Raji (cell line): ENCODE data around the gene PAXX.

Experiments
- POLR2A ChIP-seq: IDR thresholded peaks from 2 replicates; pipeline ENCODE4 v1.6.1; 2011; ENCODE audit warnings: low read depth, low read length, control low read depth; ENCODE audit not compliant: insufficient read depth

The PAXX gene

DNA sequence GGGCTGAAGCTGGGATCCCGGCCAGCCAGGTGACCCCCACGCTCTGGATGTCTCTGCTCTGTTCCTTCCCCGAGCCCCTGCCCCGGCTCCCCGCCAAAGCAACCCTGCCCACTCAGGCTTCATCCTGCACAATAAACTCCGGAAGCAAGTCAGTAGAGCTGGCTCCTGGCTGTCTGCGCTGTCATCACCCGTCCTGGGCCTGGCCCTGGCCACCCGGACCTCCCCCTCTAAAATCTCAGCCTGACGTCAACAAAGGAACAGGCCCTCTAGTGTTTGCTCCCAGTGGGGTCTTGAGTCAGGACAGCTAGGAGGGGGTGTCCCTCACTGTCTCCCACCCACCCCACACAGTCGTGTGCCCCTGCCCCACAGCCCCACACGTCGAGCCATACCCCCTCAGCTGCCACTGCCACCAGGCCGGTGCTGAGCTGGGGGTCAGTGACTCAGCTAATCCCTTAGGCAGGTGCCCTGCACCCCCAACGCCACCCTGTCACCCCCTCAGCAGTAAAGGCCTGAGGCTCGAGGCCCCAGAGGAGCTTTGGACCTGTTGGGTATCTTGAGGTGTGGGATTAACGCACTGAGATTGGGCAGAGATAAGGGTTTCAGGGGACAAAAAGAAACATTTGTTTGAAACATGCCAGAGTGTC, 10.5 kb upstream of the PAXX start:
- no peak for TF ChIP-seq POLR2A

DNA sequence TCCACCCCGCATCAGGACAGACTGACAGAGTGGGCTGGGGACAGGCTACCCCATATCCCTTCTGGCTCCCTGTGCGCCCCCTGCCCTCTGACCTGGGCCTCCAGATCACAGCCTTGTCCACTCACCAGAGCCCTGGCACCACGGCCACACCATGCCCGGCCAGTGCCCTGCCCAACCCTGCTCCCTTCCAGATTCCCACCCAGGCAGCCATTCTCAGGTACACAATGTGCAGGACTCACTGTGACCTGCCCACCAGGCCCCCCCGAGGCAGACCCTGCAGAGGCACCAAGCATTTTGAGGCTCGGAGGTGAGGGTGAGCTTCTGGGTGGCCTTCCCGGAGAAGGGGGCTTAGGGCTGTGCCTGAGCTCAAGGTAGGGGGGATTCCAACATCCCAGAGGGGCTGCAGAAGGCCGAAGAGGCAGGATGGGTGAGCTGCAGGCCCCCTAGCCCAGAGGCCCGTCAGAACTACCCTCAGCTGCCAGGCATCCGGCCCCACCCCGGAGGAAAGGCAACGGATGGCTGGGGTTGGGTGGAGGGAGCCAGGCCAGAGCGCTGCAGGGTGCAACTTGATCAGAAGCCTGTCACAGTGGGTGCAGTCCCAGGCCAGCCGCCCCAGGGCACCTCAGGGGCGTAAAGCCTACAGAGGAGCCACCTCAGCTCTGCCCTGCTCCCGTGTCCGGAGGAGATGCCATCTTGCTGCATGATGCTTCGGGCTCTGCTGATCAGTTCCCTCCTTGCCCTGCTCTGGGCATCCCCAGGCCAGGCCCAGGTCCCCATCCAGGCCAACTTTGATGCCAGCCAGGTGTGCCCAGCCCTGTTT, 9.8 kb upstream of the PAXX start, which contains the start of gene LCNL1:
LCNL1 (plus strand) TSS at position 762 of the 820 bp plus-strand sequence. CDS start 594 bp downstream, outside the sequence.
- TF ChIP-seq POLR2A = no peak

DNA sequence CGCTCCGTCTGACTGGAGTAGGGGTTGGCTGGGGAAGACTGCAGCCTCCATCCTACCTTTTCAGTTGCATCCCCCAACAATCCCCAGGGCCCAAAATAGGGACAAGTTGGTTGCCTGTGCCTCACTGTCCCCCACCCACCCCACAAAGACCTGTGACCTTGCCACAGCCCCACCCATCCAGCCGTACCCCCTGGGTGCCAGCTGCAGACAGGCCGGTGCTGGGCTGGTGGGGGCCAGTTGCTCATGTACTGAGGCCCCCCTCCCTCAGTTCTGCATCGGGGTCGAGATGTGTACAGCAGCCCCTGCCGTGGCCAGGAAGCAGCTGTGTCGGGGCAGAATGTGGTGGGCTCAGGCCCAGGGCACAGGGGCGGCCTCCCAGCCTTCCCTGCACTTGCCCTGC, 9.1 kb upstream of the PAXX start:
- TF ChIP-seq POLR2A = no peak

DNA sequence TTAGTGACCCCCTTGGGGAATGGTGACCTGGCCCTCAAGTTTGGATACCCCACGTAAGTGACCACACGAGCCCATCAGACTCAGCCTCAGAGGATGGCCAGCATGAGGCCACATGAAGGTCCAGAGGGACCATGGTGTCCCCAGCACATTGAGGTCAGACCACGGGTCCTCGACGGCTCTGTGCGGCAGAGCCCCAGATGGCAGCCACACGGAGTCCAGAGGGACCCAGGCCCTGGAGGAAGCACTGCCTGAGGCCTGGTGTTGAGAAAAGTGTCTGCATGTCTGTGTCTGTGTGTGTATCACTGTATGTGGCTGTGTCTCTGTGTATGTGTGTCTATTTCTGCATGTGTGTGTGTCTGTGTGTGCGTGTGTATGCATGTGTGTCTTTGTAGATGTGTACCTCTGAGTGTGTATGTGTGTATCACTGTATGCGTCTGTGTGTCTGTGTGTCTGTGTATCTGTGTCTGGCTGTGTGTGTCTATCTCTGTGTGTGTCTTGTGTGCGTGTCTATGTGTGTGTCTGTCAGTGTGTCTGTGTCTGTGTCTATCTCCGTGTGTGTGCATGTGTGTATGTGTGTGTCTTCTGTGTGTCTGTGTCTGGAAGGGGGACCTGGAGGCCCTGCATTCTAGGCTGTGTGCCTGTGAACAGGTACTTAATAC, 8.4 kb upstream of the PAXX start:
- no peak for TF ChIP-seq POLR2A

DNA sequence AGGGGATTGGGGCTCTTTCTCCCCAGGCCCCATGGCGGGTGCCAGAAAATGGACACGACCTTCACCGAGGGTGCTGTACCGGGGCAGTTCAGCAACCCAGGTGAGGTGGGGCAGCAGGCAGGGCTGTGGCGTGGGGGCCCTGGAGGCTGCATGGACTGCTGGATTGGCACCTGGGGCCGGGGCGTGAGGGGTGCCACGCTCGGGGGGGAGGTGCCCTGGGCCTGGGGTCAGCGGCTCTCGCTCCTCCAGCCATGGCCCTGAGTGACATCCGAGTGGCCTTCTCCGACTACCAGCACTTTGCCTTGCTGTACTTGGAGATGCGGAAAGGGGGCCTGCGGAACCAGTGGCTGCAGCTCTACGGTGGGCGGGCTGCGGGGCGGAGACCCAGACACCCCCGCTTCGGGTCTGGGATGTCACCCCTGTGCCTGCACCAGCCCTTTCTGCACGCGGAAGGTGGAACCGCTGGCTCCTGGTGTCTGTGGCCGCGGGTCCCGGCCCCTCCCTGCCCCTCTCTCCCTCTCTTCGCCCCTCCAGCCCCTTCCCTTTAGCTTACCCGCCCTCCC, 7.7 kb upstream of the PAXX start:
- TF ChIP-seq POLR2A = no peak

DNA sequence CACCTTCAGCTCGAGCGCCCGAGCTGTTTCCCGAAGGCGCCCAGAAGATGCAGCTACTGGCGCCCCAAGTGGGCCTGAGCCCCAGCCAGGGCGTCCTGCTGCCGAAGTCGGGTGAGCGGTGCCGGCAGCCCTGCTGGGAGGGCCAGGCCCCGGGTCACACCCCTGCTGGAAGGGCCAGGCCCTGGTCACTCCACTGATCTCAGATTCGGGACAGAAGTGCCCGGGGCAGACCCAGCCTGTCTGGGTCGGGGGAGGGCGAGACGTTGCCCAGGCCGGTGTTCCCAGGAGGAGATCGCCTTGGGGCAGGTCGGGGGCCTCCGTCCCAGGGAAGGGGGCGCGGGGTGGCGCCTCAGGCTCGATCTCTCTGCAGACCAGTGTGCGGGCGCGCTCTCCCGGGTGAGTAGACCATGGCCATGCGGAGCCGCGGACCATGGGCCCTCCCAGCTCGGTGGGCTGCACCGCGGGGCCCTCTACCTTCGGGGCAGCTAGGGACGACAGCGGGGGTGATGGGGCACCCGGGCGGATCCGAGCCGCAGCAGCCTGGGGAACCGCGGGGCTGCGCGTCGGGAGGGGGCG, 7.1 kb upstream of the PAXX start:
- no peak for TF ChIP-seq POLR2A

DNA sequence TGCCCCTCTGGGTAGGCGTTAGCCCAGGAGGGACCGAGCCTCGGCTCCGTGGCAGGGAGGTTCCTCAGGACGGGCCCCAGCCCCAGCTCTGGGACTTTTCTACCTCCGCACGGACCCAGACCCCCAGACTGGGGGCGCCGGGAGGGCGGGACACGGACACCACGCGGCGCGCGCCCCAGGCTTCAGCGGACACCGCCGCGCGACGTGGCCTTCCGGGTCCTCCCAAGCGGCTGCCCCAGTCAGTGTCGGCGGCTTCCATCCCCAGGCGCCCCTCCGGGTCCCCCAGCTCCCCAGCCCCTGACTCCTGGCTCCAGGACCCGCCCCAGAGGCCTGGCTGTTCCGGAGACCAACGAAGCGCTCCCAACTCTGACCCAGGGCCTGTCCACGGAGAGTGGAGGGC, 6.4 kb upstream of the PAXX start:
- TF ChIP-seq POLR2A = no peak

DNA sequence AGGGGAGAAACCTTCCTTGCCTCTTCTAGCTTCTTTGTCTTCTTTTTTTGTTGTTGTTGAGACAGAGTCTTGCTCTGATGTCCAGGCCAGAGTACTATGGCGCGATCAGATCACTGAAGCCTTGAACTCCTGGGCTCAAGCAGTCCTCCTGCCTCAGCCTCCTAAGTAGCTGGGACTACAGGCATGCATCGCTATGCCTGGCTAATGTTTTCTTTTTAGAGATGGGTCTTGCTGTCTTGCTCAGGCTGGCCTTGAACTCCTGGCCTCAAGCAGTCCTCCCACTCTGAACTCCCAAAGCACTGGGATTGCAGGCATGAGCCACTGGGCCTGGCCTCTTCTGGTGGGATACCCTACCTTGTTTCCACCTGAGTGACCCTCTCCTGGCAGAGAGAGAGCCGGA, 3.4 kb upstream of the PAXX start:
- TF ChIP-seq POLR2A = no peak

DNA sequence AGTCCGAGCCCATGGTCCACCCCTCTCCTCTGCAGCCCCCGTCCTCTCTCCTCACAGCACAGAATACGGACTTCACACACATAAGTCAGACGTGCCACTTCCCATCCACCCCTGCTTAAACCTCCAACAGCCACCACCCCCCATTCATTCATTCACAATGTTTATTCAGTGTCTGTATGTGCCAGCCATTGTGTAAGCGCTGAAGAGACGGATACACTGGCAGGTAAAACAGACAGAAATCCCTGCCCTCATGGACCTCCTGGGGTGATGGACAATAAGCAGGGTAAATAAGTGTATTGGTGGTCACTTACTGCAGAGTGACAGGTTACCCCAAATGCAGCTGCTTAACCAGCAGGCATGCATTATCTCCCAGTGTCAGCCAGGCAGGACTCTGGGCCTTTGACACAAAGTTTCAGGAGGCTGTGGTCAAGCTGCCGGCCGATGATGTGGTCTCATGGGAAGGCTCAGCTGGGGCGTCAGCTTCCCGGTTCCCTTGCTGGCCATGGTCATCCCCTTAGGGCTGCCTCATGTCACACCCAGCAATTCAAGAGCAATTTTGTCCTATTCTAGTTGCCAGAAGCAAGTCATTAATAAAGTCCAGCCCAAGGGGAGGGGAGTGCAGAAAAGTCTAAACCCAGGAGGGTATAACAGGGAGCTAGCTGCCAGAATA, 1.8 kb upstream of the PAXX start:
- TF ChIP-seq POLR2A = no peak

DNA sequence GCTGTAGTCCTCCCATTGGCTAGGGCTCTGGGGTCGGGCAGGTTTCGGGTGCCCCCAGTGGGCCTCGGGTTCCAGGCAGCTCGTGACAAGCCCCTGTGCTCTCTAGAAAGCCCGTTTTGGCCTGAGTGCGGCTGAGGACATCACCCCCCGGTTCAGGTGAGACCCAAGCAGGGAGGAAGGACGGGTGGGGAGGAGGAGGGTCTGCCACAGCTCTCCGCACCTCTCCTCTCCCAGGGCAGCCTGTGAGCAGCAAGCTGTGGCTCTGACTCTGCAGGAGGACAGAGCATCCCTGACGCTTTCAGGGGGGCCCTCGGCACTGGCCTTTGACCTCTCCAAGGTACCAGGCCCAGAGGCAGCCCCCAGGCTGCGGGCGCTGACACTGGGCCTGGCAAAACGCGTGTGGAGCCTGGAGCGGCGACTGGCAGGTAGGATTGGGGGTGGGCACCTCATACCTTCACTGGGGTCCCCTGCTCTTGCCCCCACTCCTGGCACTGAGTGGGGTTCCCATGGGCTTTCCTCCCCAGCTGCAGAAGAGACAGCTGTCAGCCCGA, 672 bp downstream of the PAXX start:
- no peak for TF ChIP-seq POLR2A

DNA sequence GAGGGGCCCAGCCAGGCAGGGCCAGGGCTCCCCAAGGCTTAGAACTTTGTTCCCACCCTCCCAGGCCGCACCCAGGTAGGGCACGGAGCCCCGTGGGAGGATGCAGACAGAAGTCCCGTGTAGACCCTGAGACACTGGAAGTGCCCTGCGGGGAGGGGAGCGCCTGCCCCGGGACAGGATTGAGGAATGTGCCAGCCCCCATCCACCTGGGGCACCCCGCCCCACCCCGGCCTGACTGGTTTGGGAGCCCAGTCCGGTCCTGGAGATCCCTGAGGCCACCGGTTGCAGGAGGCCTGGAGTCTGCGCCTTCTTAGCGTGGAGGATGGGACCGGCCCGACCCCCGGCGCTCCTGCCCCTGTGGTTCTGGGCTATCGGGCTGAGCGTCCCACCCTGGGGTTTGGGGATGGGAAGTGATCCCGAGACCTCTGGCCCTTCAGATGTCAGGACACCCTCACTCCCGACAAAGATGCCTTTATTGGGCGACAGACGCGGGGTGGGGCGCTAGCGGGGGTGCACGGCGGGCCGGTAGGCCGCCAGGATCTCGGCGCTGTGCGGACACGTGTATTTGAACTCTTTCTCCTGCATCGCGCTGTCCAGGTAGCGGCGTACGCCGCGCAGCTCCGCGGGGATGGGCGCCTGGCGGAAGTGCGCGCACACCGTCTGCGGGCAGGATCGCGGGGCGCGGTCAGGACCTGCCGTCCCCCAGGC, 2.1 kb downstream of the PAXX start:
- TF ChIP-seq POLR2A = no peak

DNA sequence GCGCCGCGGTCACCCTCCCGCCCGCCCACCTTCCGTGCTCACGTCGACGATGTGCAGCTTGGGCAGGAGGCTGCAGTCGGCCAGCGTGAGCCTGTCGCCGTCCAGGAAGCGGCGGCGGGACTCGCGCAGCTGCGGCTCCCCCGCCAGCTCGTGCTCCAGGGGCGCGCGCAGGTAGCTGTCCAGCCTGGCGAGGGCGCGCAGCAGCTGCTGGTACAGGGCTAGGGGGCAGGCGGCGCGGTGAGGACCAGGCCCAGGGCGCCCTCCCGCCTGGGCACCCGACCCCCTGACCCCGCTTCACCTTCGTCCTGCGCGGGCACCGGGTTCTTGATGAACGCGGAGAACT, 2.6 kb downstream of the PAXX start:
- TF ChIP-seq POLR2A = no peak

DNA sequence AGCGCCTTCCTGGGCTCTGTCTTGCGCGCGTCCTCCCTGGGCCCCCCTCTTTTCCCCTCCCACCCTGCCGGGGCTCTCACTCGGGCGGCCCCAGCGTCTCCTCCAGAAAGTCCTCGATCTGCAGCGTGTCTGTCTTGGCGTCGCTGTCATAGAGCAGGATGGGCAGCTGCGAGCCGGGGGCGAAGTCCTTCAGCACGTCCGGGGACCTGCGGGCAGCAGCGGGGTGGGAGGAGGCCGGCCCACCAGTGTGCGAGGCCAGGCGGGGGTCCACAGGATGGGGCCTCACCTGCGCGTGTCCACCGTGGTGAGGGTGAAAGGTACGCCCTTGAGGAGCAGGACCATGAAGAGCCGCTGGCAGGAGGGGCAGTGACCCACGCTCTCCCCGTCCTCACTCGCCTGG, 3.1 kb downstream of the PAXX start:
- no peak for TF ChIP-seq POLR2A

DNA sequence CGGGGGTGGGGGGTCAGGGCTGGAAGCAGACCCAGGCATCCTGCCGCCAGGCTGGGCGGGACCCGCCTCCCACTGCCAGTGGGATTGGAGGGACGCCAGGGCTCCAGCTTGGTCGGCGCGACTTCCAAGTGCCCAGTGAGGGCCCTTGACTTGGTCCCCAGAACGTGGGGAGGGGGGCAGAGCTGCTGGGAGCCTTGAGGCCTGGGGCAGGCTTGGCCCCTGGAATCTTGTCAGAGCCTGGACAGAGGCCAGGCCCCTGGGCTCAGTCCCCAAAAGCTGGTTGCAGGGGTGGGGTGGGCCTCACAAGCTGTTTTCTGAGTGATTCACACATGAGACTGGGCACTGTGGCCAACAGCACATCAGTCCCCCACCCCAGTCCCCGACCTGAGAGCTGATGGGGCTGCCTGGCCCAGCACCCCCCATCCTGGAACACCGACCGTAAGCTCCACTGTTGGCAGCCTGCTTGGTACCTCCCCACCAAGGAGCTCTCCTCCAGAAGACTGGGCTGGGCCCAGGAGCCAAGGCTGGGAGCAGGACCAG, 3.6 kb downstream of the PAXX start:
- TF ChIP-seq POLR2A = no peak
